NB4 (cell line): ENCODE results near the gene OR10V1.

Experiments used
- CTCF ChIP-seq: IDR thresholded peaks from one replicate; pipeline ENCODE4 v1.5.1; 2012; ENCODE audit warnings: low read depth, low read length
- MAX ChIP-seq: IDR thresholded peaks from 2 replicates; pipeline ENCODE4 v1.6.1; 2011; ENCODE audit warnings: low read depth, low read length
- POLR2A ChIP-seq: IDR thresholded peaks from 2 replicates; pipeline ENCODE4 v1.6.1; 2011; ENCODE audit warnings: mild to moderate bottlenecking; ENCODE audit not compliant: insufficient read length; ENCODE audit errors: extremely low read depth

GRCh38 chr11:59707371-59707770, 6.3 kb downstream of the OR10V1 start:
- TF ChIP-seq CTCF (no peak), MAX (no peak), POLR2A (no peak)
